ENCODE measurements around the gene TOMM40L.

The TOMM40L gene

GRCh38 chr1:161225534-161226319 lies at the start of gene TOMM40L:
Gene TOMM40L, plus strand, starts transcription at chr1:161226060. Its CDS starts 430 bp downstream, at chr1:161226490.
- DNase-seq (ENCODE audit: low read depth), result peak; percentile 85

- no peak for DNase-seq (ENCODE audit: low read depth)
Observed at GRCh38 chr1:161176468-161177111, 49.3 kb upstream of the TOMM40L start.

GRCh38 chr1:161177112-161177935 lies 48.5 kb upstream of the TOMM40L start, which contains the start of gene B4GALT3:
Gene B4GALT3, minus strand, starts transcription at chr1:161177507. Its CDS starts 1,447 bp downstream, at chr1:161176060.
- peak; percentile 94 for DNase-seq (ENCODE audit: low read depth)

GRCh38 chr1:161177936-161178244 lies 48.0 kb upstream of the TOMM40L start:
- DNase-seq (ENCODE audit: low read depth), result no peak

- DNase-seq (ENCODE audit: low read depth), result no peak
Observed at GRCh38 chr1:161179698-161180097, 46.2 kb upstream of the TOMM40L start.

- no peak for DNase-seq (ENCODE audit: low read depth)
Observed at GRCh38 chr1:161180639-161181038, 45.2 kb upstream of the TOMM40L start.

- peak; percentile 62 for DNase-seq (ENCODE audit: low read depth)
Observed at GRCh38 chr1:161182214-161182613, 43.6 kb upstream of the TOMM40L start.

- DNase-seq (ENCODE audit: low read depth), result peak; percentile 61
Observed at GRCh38 chr1:161185282-161185682, 40.6 kb upstream of the TOMM40L start.

- no peak for DNase-seq (ENCODE audit: low read depth)
Observed at GRCh38 chr1:161185732-161186311, 40.0 kb upstream of the TOMM40L start.

GRCh38 chr1:161187311-161187710 lies 38.5 kb upstream of the TOMM40L start:
- DNase-seq (ENCODE audit: low read depth), result no peak

GRCh38 chr1:161188381-161188780 lies 37.5 kb upstream of the TOMM40L start:
- DNase-seq (ENCODE audit: low read depth), result no peak

- DNase-seq (ENCODE audit: low read depth), result no peak
Observed at GRCh38 chr1:161189036-161189435, 36.8 kb upstream of the TOMM40L start.

GRCh38 chr1:161190962-161191521 lies 34.8 kb upstream of the TOMM40L start:
- no peak for DNase-seq (ENCODE audit: low read depth)

GRCh38 chr1:161191971-161192370 lies 33.9 kb upstream of the TOMM40L start:
- DNase-seq (ENCODE audit: low read depth), result no peak

GRCh38 chr1:161192476-161193465 lies 33.1 kb upstream of the TOMM40L start:
- DNase-seq (ENCODE audit: low read depth), result peak; percentile 57

- no peak for DNase-seq (ENCODE audit: low read depth)
Observed at GRCh38 chr1:161193561-161194235, 32.2 kb upstream of the TOMM40L start.

GRCh38 chr1:161195171-161195570 lies 30.7 kb upstream of the TOMM40L start:
- DNase-seq (ENCODE audit: low read depth), result no peak

- no peak for DNase-seq (ENCODE audit: low read depth)
Observed at GRCh38 chr1:161196111-161196510, 29.7 kb upstream of the TOMM40L start.

- DNase-seq (ENCODE audit: low read depth), result no peak
Observed at GRCh38 chr1:161196521-161197451, 29.1 kb upstream of the TOMM40L start.
